ENCODE data around the gene ANGPTL3. TPM values are rescaled to one million over a fixed set of nuclear protein-coding genes. Genes with fewer than 3 reads are reported as not detected.

Gene ANGPTL3
- total and polyA plus RNA-seq, 2 of the 8 experiments (the other 6 are each of a cell fraction or from before 2014, with no cell fraction given), result not detected

DNA sequence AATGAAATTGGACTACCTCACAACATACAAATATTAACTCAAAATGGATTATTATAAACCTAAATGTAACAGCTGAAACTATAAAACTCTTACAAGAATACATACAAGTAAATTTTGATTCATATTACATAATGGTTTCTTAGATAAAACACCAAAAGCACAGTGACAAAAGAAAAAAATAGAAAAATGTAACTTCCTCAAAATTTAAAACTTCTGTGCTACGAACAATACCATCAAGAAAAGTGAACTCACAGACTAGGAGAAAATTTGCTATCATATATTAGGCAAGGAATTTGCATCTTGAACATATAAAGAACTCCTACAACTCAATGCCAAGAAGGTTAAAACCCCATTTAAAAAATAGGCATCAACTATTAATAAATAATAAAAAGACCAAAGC, 31.2 kb downstream of the ANGPTL3 start:
- H4K91ac ChIP-seq (replicated peaks; ENCODE audit: insufficient read length, low read length), result no peak overlapping the region
- no peak overlapping the region for H2BK12ac ChIP-seq (ENCODE audit: low read depth, low read length)
- no peak overlapping the region for H3K4me2 ChIP-seq (ENCODE audit: insufficient read depth in 1 of 2, low read depth in 2 of 2, low read length in 2 of 2)
- DNase-seq (ENCODE audit: low read depth in 1 of 2, low spot score in 2 of 2), result no peak
- H2BK15ac ChIP-seq (ENCODE audit: low read length), result no peak overlapping the region
- H3K14ac ChIP-seq (ENCODE audit: insufficient read length), result no peak overlapping the region
- H3K23ac ChIP-seq (ENCODE audit: insufficient read length), result no peak overlapping the region
- H2BK120ac ChIP-seq (replicated peaks; ENCODE audit: low read depth, low read length), result no peak overlapping the region
- no peak overlapping the region for H3K4ac ChIP-seq (replicated peaks; ENCODE audit: insufficient read length, low read depth, low read length)
- H3K27ac ChIP-seq (ENCODE audit: low read depth, low read length), result no peak overlapping the region
- no peak overlapping the region for H3K4me3 ChIP-seq (ENCODE audit: extremely low read depth in 1 of 4, insufficient read depth in 2 of 4, low read depth in 3 of 4, low read length in 4 of 4)
- no peak for FAIRE-seq
- H4K20me1 ChIP-seq (replicated peaks in 1 of 2; ENCODE audit: control insufficient read depth in 1 of 2, insufficient read depth in 2 of 2, low read length in 2 of 2), result no peaks in the 10 kb centered on the region
- no peaks in the 10 kb centered on the region for H3K4me1 ChIP-seq (replicated peaks in 1 of 4; ENCODE audit: control insufficient read depth in 3 of 4, insufficient read depth in 4 of 4, low read length in 3 of 4)
- 95% methylated on average over 1 of the region's 1 CpG; no CpG with 5 or more reads in 1 of the 2 experiments for WGBS, 2 experiments (ENCODE audit: extremely low coverage in 1 of 2, insufficient coverage in 1 of 2, insufficient read length in 1 of 2, insufficient replicate concordance in 2 of 2, low coverage in 1 of 2, low lambda C conversion rate in 2 of 2, missing lambda C conversion rate in 1 of 2)
- no peaks in the 10 kb centered on the region for H3K23me2 ChIP-seq (ENCODE audit: low read depth, low read length)
- CTCF ChIA-PET (ENCODE audit: partially characterized antibody), result no interaction called here
- H3K9me3 ChIP-seq (ENCODE audit: insufficient read depth in 2 of 2, low read depth in 1 of 2, low read length in 1 of 2), result no peaks in the 10 kb centered on the region
- H3K36me3 ChIP-seq (ENCODE audit: control insufficient read depth in 2 of 4, insufficient read depth in 4 of 4, low read length in 3 of 4), result peaks cover 0 to 11% (median 1%) of the 10 kb centered on the region in 4 experiments; a peak in 4 of 8 replicates
- H2AK5ac ChIP-seq (ENCODE audit: low read depth, low read length), result no peak overlapping the region
- H4K5ac ChIP-seq (ENCODE audit: insufficient read length, low read depth, low read length), result no peak overlapping the region
- POLR2A ChIA-PET (ENCODE audit: partially characterized antibody), result no interaction called here
- H2BK5ac ChIP-seq (ENCODE audit: low read depth, low read length), result no peak overlapping the region
- no peak overlapping the region for H3K18ac ChIP-seq (ENCODE audit: extremely low read depth, low read length)
- no peak overlapping the region for H3K56ac ChIP-seq (replicated peaks; ENCODE audit: insufficient read length, low read depth, low read length)
- no peak overlapping the region for H3K9ac ChIP-seq (replicated peaks in 1 of 4; ENCODE audit: extremely low read depth in 1 of 4, low read depth in 3 of 4, low read length in 3 of 4)
- no peak overlapping the region for H4K8ac ChIP-seq (ENCODE audit: extremely low read depth, insufficient read depth, low read length)
- no peak overlapping the region for H2BK20ac ChIP-seq (ENCODE audit: low read length)
- peaks cover 2% of the 10 kb centered on the region; the same call in 1 of the 2 replicates for H3K79me1 ChIP-seq (ENCODE audit: low read depth, low read length)
- H3K79me2 ChIP-seq (ENCODE audit: control insufficient read depth in 1 of 2, insufficient read depth in 2 of 2, low read length in 2 of 2), result no peaks in the 10 kb centered on the region
- H3K27me3 ChIP-seq (replicated peaks in 1 of 4; ENCODE audit: control insufficient read depth in 3 of 4, extremely low read depth in 1 of 4, insufficient read depth in 3 of 4, low read length in 3 of 4), result no peaks in the 10 kb centered on the region
- no peak overlapping the region for H2AFZ ChIP-seq (ENCODE audit: low read length)
- TF ChIP-seq CTBP2 (IDR thresholded peaks at IDR 0.05; ENCODE audit: borderline replicate concordance, insufficient read depth, insufficient read length, low read length) (no peak), CBX8 (IDR thresholded peaks at IDR 0.05; ENCODE audit: borderline replicate concordance, low read depth, low read length) (no peak), YY1 (IDR thresholded peaks at IDR 0.05; ENCODE audit: low read depth, low read length) (no peak), FOSL1 (IDR thresholded peaks at IDR 0.05; ENCODE audit: insufficient read depth, low read depth, low read length) (no peak), TCF12 (IDR thresholded peaks at IDR 0.05; ENCODE audit: low read depth, low read length) (no peak), MAFK (IDR thresholded peaks at IDR 0.05; ENCODE audit: low read depth, low read length) (no peak), CREB1 (IDR thresholded peaks at IDR 0.05) (no peak), KDM5A (IDR thresholded peaks at IDR 0.05; ENCODE audit: low read length) (no peak), JUN (IDR thresholded peaks at IDR 0.05; ENCODE audit: low read depth, low read length) (no peak), GTF2F1 (IDR thresholded peaks at IDR 0.05; ENCODE audit: borderline replicate concordance, low read depth, low read length) (no peak), POLR2A (IDR thresholded peaks at IDR 0.05; ENCODE audit: control extremely low read depth in 1 of 2, low read depth in 2 of 2, low read length in 2 of 2) (no peak), RBBP5 (IDR thresholded peaks at IDR 0.05; ENCODE audit: borderline replicate concordance, low read depth, low read length) (no peak), ZNF274 (IDR thresholded peaks at IDR 0.05; ENCODE audit: borderline replicate concordance, extremely low read depth, low read length) (no peak), GABPA (IDR thresholded peaks at IDR 0.05; ENCODE audit: borderline replicate concordance, insufficient read depth, low read length) (no peak), RFX5 (IDR thresholded peaks at IDR 0.05; ENCODE audit: borderline replicate concordance, low read depth, low read length) (no peak), JUND (IDR thresholded peaks at IDR 0.05; ENCODE audit: low read length) (no peak)

Measured in H1 (cell line).